Thyroid gland (tissue), 4 donors: ENCODE results near the gene CNTNAP5.

Experiments used
- POLR2A ChIP-seq, 2 donors: fragments of 450-650 bp; IDR thresholded peaks; one replicate each; pipeline ENCODE4 v1.6.1; 2017; ENCODE audit warnings: antibody characterized with exemption in 2 of 2, mild to moderate bottlenecking in 2 of 2, moderate library complexity in 1 of 2
- TF ChIP-seq, protein P1 (sequence below), 6 experiments: fragments of 200-600 bp in 3 of 6; fragments of 450-650 bp in 3 of 6; sonication (generic) in 3 of 6; IDR thresholded peaks; one replicate each; pipeline ENCODE4 v1.5.1; 2016 to 2019; ENCODE audit warnings: antibody characterized with exemption in 6 of 6, mild to moderate bottlenecking in 2 of 6, inconsistent platforms in 1 of 6, moderate library complexity in 1 of 6

DNA sequence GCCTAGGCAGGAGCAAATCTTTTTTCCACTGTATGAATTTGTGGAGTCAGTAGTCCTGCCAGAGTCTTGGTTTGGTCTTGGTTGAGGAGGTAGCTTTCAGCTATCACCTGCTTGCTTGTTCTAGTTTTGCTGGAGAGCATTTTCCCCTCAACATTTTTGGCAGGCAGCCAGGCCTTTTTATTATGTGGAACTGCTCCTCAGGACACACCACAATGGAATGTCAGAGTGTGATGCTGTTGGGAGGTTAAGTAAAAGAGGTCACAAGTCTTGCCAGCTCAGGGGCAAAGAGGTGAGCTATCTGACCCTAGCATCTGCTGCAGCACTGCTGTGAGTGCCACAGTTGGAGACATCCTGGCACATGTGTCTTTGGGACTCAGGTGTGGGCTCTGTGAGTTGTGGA is 258.0 kb downstream of the CNTNAP5 start:
- TF ChIP-seq POLR2A (IDR thresholded peaks at IDR 0.05) = no peak
- TF ChIP-seq, protein P1, sequence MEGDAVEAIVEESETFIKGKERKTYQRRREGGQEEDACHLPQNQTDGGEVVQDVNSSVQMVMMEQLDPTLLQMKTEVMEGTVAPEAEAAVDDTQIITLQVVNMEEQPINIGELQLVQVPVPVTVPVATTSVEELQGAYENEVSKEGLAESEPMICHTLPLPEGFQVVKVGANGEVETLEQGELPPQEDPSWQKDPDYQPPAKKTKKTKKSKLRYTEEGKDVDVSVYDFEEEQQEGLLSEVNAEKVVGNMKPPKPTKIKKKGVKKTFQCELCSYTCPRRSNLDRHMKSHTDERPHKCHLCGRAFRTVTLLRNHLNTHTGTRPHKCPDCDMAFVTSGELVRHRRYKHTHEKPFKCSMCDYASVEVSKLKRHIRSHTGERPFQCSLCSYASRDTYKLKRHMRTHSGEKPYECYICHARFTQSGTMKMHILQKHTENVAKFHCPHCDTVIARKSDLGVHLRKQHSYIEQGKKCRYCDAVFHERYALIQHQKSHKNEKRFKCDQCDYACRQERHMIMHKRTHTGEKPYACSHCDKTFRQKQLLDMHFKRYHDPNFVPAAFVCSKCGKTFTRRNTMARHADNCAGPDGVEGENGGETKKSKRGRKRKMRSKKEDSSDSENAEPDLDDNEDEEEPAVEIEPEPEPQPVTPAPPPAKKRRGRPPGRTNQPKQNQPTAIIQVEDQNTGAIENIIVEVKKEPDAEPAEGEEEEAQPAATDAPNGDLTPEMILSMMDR (IDR thresholded peaks at IDR 0.05) = no peak
